WTC11 (cell line): ENCODE results near the gene RBM44. TPM values are rescaled to one million over a fixed set of nuclear protein-coding genes. Genes with fewer than 3 reads are reported as not detected.
"Not testable (repeated sequence)": the region's sequence is repeated elsewhere in the genome, so short reads cannot be mapped to it uniquely, and the experiment has no call there.

Experiments used
- ATAC-seq: fragments of 200-7000 bp; cut with Tn5 transposase; 2 replicates; pipeline ENCODE4 v1.10.0; 2021; ENCODE audit warnings: mild to moderate bottlenecking, moderate library complexity
- CTCF ChIA-PET: fragments of 300-600 bp; sonication (Branson Sonifier 250); formaldehyde crosslinking; loops from one replicate; lab custom pipeline; 2021; ENCODE audit warnings: antibody characterized with exemption; lab: Charles Lee
- POLR2A ChIA-PET: fragments of 350-600 bp; sonication (Branson Sonifier 250); formaldehyde crosslinking; loops from one replicate; lab custom pipeline; 2021; ENCODE audit warnings: antibody characterized with exemption; lab: Charles Lee
- DNase-seq: peaks from one replicate; pipeline ENCODE4 v3.0.0; 2021; ENCODE audit warnings: low spot score
- H3K27ac Mint-ChIP-seq: 2 replicates; pipeline ENCODE4 v1.8.0; 2021; ENCODE audit warnings: mixed read lengths
- H3K27me3 Mint-ChIP-seq: 2 replicates; pipeline ENCODE4 v1.8.0; 2021; ENCODE audit warnings: low read depth, mild to moderate bottlenecking, moderate library complexity, mixed read lengths
- H3K36me3 Mint-ChIP-seq: 2 replicates; pipeline ENCODE4 v1.8.0; 2021; ENCODE audit warnings: mixed read lengths
- H3K4me1 Mint-ChIP-seq: 2 replicates; pipeline ENCODE4 v1.8.0; 2022; ENCODE audit warnings: mixed read lengths
- H3K4me3 Mint-ChIP-seq: 2 replicates; pipeline ENCODE4 v1.8.0; 2021; ENCODE audit warnings: mild to moderate bottlenecking, moderate library complexity, mixed read lengths
- H3K9me3 Mint-ChIP-seq: 2 replicates; pipeline ENCODE4 v1.8.0; 2021; ENCODE audit warnings: mixed read lengths
- ELF4 ChIP-seq: sonication (generic); formaldehyde crosslinking; IDR thresholded peaks from 2 replicates; pipeline ENCODE4 v1.8.1; 2022; ENCODE audit warnings: low read depth, mild to moderate bottlenecking, moderate library complexity, missing genetic modification reagents
- ESRRA ChIP-seq: sonication (generic); formaldehyde crosslinking; IDR thresholded peaks from 2 replicates; pipeline ENCODE4 v1.8.1; 2022; ENCODE audit warnings: mild to moderate bottlenecking, missing genetic modification reagents, borderline replicate concordance
- FOXP1 ChIP-seq: sonication (generic); formaldehyde crosslinking; IDR thresholded peaks from 2 replicates; pipeline ENCODE4 v1.8.0; 2022; ENCODE audit warnings: missing genetic modification reagents, mild to moderate bottlenecking, moderate library complexity, borderline replicate concordance
- HMGA2 ChIP-seq: fragments of 250-450 bp; sonication (Bioruptor Pico); IDR thresholded peaks from 2 replicates; pipeline ENCODE4 v1.4.0; 2021; ENCODE audit warnings: mild to moderate bottlenecking, moderate library complexity
- NR3C1 ChIP-seq: sonication (generic); formaldehyde crosslinking; conservative IDR thresholded peaks from 2 replicates; pipeline ENCODE4 v1.8.1; 2023; ENCODE audit warnings: low read depth, mild to moderate bottlenecking, missing genetic modification reagents
- TEAD4 ChIP-seq: sonication (generic); formaldehyde crosslinking; IDR thresholded peaks from 2 replicates; pipeline ENCODE4 v1.8.0; 2022; ENCODE audit warnings: mild to moderate bottlenecking, missing genetic modification reagents
- total RNA-seq: library from RNA; stranded (reverse); gene quantifications from 3 replicates; pipeline ENCODE4 v1.2.3, GENCODE V29; 2021
- TF ChIP-seq, protein P1 (sequence below): sonication (generic); formaldehyde crosslinking; IDR thresholded peaks from 2 replicates; pipeline ENCODE4 v1.8.0; 2022; ENCODE audit warnings: missing genetic modification reagents
- TF ChIP-seq, protein P2 (sequence below): fragments of 250-450 bp; sonication (Bioruptor Pico); conservative IDR thresholded peaks from 2 replicates; pipeline ENCODE4 v1.9.0; 2021; ENCODE audit warnings: mild to moderate bottlenecking
- TF ChIP-seq, protein P3 (sequence below): sonication (generic); formaldehyde crosslinking; IDR thresholded peaks from 2 replicates; pipeline ENCODE4 v1.8.1; 2023; ENCODE audit warnings: mild to moderate bottlenecking, missing genetic modification reagents, moderate library complexity
- TF ChIP-seq, protein P4 (sequence below): sonication (generic); formaldehyde crosslinking; IDR thresholded peaks from 2 replicates; pipeline ENCODE4 v1.8.1; 2023; ENCODE audit warnings: mild to moderate bottlenecking, moderate library complexity, missing genetic modification reagents
- TF ChIP-seq, protein P5 (sequence below): fragments of 250-450 bp; sonication (Bioruptor Pico); IDR thresholded peaks from 2 replicates; pipeline ENCODE4 v1.9.0; 2021; ENCODE audit warnings: moderate library complexity, mild to moderate bottlenecking, inconsistent platforms, borderline replicate concordance
- TF ChIP-seq, protein P6 (sequence below): sonication (generic); formaldehyde crosslinking; IDR thresholded peaks from 2 replicates; pipeline ENCODE4 v1.8.0; 2022; ENCODE audit warnings: mild to moderate bottlenecking, missing genetic modification reagents

RBM44 gene
- total RNA-seq, 1 experiment from 2014 or later: 1.3 TPM

DNA sequence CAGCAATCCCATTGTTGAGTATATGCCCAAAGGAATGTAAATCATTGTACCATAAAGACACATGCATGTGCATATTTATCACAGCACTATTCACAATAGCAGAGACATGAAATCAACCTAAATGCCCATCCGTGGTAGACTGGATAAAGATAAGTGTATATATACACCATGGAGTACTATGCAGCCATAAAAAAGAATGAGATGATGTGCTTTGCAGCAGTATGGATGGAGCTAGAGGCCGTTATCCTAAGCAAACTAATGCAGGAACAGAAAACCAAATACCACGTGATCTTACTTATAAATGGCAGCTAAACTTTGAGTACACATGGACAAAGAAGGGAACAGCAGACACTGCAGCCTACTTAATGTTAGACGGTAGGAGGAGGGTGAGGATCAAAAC is 42.5 kb downstream of the RBM44 start:
- TF ChIP-seq, protein P1, sequence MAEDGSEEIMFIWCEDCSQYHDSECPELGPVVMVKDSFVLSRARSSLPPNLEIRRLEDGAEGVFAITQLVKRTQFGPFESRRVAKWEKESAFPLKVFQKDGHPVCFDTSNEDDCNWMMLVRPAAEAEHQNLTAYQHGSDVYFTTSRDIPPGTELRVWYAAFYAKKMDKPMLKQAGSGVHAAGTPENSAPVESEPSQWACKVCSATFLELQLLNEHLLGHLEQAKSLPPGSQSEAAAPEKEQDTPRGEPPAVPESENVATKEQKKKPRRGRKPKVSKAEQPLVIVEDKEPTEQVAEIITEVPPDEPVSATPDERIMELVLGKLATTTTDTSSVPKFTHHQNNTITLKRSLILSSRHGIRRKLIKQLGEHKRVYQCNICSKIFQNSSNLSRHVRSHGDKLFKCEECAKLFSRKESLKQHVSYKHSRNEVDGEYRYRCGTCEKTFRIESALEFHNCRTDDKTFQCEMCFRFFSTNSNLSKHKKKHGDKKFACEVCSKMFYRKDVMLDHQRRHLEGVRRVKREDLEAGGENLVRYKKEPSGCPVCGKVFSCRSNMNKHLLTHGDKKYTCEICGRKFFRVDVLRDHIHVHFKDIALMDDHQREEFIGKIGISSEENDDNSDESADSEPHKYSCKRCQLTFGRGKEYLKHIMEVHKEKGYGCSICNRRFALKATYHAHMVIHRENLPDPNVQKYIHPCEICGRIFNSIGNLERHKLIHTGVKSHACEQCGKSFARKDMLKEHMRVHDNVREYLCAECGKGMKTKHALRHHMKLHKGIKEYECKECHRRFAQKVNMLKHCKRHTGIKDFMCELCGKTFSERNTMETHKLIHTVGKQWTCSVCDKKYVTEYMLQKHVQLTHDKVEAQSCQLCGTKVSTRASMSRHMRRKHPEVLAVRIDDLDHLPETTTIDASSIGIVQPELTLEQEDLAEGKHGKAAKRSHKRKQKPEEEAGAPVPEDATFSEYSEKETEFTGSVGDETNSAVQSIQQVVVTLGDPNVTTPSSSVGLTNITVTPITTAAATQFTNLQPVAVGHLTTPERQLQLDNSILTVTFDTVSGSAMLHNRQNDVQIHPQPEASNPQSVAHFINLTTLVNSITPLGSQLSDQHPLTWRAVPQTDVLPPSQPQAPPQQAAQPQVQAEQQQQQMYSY (CRISPR knock-in tag): no peak
- TF ChIP-seq, protein P2, sequence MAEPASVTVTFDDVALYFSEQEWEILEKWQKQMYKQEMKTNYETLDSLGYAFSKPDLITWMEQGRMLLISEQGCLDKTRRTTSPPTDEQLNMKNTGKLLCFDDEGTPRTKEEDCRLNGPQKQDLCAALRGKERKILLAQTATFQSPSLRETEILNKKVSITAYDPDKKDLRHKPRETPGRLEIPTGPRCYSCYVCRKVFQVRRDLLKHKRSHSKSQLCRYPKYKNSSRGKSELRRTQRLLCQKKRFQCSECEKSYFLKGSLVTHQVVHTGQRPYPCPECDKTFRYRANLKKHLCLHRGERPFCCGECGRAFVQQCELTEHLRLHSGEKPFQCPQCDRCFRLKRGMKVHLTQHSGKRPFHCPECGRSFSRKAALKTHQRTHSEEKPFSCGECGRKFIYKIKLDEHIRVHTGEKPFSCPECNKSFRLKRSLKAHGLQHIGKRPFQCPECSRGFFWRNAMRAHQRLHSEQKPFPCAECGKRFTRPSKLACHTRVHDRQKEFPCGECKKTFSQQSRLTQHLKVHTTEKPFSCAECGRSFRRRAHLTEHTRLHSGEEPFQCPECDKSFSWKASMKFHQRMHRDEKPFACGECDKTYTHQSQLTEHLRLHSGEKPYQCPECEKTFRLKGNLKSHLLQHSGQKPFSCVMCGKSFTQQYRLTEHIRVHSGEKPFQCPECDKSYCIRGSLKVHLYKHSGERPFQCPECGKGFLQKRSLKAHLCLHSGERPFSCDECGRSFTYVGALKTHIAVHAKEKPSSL (CRISPR knock-in tag): no peak
- TF ChIP-seq, protein P3, sequence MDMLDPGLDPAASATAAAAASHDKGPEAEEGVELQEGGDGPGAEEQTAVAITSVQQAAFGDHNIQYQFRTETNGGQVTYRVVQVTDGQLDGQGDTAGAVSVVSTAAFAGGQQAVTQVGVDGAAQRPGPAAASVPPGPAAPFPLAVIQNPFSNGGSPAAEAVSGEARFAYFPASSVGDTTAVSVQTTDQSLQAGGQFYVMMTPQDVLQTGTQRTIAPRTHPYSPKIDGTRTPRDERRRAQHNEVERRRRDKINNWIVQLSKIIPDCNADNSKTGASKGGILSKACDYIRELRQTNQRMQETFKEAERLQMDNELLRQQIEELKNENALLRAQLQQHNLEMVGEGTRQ: no peak
- no peak for TF ChIP-seq NR3C1 (CRISPR knock-in tag)
- Mint-ChIP-seq H3K9me3 (peaks cover 17% of the 10 kb centered on the region), H3K27ac (no peak overlapping the region), H3K36me3 (no peaks in the 10 kb centered on the region), H3K4me3 (no peak overlapping the region), H3K27me3 (no peaks in the 10 kb centered on the region; the same call in 1 of the 2 replicates), H3K4me1 (no peaks in the 10 kb centered on the region)
- DNase-seq: no peak
- no peak for ATAC-seq
- CTCF ChIA-PET: no interaction called here
- POLR2A ChIA-PET: no interaction called here

DNA sequence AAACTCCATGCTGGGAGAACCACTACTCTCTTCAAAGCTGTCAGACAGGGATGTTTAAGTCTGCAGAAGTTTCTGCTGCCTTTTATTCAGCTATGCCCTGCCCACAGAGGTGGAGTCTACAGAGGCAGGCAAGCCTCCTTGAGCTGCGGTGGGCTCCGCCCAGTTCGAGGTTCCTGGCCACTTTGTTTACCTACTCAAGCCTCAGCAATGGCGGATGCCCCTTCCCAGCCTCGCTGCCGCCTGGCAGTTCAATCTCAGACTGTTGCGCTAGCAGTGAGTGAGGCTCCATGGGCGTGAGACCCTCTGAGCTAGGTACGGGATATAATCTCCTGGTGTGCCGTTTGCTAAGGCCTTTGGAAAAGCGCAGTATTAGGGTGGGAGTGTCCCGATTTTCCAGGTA is 50.4 kb downstream of the RBM44 start:
- POLR2A ChIA-PET, ATAC-seq, H3K4me3 Mint-ChIP-seq, H3K27ac Mint-ChIP-seq, CTCF ChIA-PET, DNase-seq, H3K4me1 Mint-ChIP-seq, H3K27me3 Mint-ChIP-seq: not testable (repeated sequence)
- peaks cover 12% of the 10 kb centered on the region for H3K36me3 Mint-ChIP-seq
- peaks cover 27% of the 10 kb centered on the region for H3K9me3 Mint-ChIP-seq

DNA sequence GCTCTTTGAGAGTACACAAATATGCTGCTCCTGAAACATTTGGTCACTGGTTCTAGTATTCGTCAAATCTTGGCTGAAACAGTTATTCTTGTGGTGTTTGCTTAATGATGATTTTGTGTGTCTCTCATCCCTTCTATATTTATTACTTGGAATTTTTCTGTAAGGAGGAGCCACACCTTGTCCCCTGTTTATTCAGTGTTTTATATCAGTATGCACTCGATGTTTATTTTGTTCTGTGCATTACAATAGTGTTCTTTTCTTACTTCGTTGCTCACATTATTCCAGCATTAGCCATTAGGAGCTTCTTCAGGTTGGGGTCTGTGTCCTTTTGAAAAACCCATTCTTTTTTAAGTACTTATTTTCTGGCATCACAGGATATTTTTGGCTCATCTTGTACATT is 55.7 kb downstream of the RBM44 start:
- TF ChIP-seq ELF4 (CRISPR knock-in tag): no peak
- TF ChIP-seq, protein P4, sequence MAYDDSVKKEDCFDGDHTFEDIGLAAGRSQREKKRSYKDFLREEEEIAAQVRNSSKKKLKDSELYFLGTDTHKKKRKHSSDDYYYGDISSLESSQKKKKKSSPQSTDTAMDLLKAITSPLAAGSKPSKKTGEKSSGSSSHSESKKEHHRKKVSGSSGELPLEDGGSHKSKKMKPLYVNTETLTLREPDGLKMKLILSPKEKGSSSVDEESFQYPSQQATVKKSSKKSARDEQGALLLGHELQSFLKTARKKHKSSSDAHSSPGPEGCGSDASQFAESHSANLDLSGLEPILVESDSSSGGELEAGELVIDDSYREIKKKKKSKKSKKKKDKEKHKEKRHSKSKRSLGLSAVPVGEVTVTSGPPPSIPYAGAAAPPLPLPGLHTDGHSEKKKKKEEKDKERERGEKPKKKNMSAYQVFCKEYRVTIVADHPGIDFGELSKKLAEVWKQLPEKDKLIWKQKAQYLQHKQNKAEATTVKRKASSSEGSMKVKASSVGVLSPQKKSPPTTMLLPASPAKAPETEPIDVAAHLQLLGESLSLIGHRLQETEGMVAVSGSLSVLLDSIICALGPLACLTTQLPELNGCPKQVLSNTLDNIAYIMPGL (CRISPR knock-in tag): no peak
- no peak for TF ChIP-seq TEAD4 (CRISPR knock-in tag)
- TF ChIP-seq ESRRA (CRISPR knock-in tag): no peak
- TF ChIP-seq, protein P5, sequence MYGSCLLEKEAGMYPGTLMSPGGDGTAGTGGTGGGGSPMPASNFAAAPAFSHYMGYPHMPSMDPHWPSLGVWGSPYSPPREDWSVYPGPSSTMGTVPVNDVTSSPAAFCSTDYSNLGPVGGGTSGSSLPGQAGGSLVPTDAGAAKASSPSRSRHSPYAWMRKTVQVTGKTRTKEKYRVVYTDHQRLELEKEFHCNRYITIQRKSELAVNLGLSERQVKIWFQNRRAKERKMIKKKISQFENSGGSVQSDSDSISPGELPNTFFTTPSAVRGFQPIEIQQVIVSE: no peak
- TF ChIP-seq, protein P6, sequence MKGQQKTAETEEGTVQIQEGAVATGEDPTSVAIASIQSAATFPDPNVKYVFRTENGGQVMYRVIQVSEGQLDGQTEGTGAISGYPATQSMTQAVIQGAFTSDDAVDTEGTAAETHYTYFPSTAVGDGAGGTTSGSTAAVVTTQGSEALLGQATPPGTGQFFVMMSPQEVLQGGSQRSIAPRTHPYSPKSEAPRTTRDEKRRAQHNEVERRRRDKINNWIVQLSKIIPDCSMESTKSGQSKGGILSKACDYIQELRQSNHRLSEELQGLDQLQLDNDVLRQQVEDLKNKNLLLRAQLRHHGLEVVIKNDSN (CRISPR knock-in tag): no peak
- no peak for TF ChIP-seq FOXP1
- TF ChIP-seq HMGA2 (CRISPR knock-in tag): no peak
- H3K4me3 Mint-ChIP-seq: no peak overlapping the region
- ATAC-seq (no peak), DNase-seq (no peak)
- ChIA-PET POLR2A (no interaction called here), CTCF (no interaction called here)
- H3K27ac Mint-ChIP-seq: no peak overlapping the region
- peaks cover 5% of the 10 kb centered on the region for H3K9me3 Mint-ChIP-seq
- peaks cover 5% of the 10 kb centered on the region for H3K36me3 Mint-ChIP-seq
- peaks cover 32% of the 10 kb centered on the region for H3K27me3 Mint-ChIP-seq
- H3K4me1 Mint-ChIP-seq: peaks cover 9% of the 10 kb centered on the region
